Mesenteric fat pad (tissue), 1 donor: ENCODE measurements around the gene RANBP3. TPM values are rescaled to one million over a fixed set of nuclear protein-coding genes. Genes with fewer than 3 reads are reported as not detected.
"Not testable (repeated sequence)": the region's sequence is repeated elsewhere in the genome, so short reads cannot be mapped to it uniquely, and the experiment has no call there.

Experiments used
- DNase-seq: peaks from one replicate; pipeline ENCODE4 v3.0.0-alpha.2; 2020; ENCODE audit warnings: low spot score
- total RNA-seq: library from RNA; stranded (reverse); fragmentation: NEBNext Ultra II Directional; extraction: Animal tissue kit (Norgen Biotek cat#: 25700); gene quantifications from one replicate; pipeline ENCODE4 v1.2.1, GENCODE V29; 2021
- donor health status: DM: yes; HTN: yes; CAD: no.

Gene RANBP3
- total RNA-seq, 1 donor from 2014 or later, result 56.7 TPM

DNA sequence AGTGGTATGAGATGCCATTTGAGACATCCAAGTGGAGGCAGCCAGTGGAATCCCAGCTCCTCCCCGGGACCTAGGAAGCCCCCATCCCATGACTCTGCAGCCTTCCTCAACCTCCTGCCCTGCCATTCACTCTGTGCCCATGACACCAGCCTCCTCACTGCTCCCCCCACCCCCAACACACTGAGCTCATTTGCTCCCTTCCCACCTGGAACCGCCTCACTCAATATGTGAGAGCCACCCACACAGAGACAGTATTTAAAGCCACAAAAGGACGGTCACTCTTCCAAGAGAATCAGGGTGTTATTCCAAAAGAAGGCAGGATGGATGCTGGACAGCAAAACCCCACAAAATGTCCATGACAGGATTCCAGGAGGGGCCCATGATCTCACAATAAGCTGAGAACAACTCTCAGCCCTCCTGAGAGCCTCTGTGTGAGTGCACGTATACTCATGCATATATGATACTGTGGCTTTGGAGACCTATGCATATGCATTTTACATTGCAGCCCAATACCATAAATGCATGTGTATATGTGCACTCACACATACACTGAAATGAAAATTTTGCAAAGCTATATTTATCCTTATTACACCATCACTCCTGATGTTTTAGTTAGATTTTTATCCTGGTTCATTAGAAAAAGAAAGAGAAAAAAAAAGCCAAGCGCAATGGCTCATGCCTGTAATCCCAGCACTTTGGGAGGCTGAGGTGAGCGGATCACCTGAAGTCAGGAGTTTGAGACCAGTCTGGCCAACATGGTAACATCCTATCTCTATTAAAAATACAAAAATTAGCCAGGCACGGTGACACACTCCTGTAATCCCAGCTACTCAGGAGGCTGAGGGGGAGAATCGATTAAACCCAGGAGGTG, 10.8 kb upstream of the RANBP3 start:
- DNase-seq, result no peak

DNA sequence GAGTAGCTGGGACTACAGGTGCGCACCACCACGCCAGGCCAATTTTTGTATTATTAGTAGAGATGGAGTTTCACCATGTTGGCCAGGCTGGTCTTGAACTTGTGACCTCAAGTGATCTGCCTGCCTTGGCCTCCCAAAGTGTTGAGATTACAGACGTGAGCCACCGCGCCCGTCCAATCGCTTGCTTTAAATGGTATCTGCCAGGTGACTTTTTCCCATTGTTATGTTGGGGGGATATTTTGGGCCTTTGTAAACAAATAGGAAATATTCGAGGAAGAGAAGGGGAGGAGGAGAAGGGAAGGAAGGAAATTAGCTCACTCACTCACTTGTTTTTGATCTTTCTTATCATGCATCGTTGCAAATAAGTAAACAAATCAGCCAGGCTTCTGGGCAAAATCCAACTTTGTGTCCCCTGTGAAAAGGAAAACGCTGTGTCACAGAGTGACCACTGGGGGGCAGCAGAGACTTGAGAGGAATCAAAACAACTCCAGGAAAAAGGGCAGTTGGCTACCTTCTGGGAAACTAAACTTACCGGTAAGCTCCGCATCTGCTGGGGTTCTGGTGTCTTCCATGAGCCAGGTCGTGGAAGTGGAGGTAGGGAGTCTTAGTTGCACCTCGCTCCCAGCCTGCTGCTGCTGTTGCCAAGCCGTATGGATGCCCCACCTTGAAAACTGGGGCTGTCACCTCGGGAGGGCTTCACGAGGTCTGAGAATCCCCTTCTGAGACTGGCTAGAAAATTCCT, 9.3 kb upstream of the RANBP3 start:
- DNase-seq, result no peak

DNA sequence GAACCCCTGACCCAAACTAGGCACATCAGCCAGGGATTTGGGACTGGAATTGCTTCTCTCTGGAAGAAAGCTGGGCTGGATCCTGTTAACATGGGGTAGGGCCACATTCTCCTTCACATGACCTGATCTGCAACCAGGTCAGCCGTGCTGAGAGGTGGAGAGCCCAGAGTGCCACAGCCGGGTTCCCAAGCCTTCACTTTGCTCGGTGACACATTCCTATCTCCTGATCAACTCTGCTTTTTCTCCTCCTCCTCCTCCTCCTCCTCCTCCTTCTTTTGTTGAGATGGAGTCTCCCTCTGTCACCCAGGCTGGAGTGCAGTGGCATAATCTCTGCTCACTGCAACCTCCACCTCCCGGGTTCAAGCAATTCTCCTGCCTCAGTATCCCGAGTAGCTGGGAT, 7.9 kb upstream of the RANBP3 start:
- not testable (repeated sequence) for DNase-seq

DNA sequence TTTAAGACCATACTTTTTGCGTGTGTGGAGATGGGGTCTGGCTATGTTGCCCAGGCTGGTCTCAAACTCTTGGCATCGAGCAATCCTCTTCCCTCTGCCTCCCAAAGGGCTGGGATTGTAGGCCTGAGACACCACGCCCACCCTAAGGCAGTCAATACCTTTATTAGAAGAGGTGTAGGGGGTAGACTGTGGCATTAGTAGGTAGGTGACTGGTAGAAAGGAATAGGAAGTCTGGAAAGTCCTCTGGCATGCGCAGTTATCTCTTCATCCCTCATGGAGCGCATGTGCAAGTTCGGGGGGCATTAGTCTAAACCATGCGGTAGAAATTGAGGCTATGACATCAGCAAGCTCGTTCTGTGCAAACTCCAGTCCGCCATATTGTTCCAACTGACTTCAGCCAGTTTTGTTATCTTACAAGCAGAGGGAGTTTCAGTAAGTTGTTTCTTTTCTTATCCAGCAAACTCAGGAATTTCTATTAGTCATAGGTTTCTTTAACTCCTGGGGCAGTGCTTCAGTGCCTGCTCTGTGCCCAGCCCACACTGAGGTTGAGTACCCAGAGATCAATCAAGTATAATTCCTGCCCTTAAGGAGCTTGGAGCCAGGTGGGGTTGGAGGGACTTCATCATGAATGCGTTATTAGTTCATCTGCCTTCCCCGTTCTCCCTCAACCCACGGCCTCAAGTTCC, 7.3 kb upstream of the RANBP3 start:
- DNase-seq, result no peak

DNA sequence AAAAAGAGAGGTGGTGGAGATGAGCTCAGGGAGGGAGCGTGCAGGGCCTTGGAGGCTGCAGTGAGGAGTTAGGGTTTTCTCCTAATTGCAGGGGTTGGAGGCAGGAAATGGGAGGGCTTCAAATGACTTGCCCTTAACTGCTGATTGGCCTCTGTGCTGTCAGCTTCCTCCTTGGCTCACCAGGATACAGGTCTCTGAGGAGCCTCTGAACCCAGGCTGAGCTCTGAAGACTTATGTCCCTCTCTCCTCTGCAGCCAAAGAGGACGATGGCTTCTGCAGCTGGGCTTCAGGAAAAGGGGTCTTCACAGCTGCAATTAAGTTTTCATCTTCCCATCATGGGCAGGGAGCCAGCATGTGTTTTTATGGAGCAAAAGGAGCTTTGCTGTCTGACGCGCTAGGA, 6.7 kb upstream of the RANBP3 start:
- no peak for DNase-seq

DNA sequence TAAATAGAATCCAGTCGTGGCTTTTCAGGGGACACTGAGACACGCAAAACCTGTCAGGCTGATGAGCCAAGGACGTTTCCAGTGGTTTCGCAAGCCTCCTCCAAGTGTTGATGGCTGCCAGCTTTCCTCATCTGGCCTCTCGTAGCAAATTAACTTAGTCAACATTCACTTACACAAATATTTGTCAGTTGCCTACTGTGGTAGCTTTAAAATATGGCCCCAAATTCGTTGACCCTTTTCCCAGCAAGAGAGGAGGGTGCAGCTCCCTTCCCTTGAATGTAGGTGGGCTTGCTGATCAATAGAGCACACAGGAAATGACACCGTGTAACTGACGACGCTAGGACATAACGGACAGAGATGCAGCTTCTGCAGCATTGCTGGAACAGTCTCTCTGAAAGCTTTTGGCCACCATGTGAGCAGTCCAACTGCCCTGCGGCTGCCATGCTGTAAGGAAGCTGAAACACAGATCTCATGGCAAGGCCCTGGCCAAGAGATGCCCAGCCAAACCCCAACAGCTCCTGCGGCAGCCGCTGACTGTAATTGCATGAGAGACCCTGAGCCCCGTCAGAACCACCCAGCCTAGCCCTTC, 5.5 kb upstream of the RANBP3 start:
- DNase-seq, result no peak

DNA sequence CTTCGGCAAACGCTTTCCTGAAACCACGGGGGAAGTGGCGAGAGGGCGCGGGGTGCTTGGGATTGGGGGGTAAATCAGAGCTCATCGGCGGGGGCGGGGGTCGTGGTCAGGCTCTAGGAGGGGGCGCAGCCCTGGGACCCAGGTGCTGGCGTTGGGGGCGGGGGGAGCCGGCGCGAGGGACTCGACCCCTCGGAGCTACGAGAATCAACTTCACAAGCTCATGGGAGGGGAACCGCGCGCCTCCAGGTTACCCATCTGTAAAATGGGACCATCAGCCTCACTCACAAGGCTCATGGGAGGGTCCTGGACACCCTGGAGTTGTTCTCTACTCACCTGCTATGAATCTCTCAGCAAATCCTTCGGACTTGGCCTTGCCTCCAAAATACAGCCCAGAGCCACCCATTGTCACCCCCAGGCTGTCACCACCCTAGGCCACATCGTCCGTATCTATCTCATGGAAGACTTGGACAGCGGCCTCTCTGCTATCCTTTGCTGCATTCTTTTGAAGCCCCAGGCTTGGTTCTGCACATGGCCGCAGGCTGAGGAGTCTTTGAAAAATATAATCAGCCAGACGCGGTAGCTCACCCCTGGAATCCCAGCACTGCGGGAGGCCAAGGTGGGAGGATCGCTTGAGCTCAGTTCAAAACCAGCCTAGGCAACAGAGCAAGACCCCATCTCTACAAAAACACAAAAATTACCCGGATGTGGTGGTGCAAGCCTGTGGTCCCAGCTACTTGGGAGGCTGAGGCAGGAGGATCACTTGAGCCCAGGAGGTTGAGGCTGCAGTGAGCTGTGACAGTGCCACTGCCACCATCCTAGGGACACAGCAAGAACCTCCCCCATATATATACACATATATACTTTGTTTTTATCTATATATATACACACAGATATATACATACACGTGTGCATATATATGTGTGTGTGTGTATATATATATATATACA, 939 bp upstream of the RANBP3 start:
- no peak for DNase-seq

DNA sequence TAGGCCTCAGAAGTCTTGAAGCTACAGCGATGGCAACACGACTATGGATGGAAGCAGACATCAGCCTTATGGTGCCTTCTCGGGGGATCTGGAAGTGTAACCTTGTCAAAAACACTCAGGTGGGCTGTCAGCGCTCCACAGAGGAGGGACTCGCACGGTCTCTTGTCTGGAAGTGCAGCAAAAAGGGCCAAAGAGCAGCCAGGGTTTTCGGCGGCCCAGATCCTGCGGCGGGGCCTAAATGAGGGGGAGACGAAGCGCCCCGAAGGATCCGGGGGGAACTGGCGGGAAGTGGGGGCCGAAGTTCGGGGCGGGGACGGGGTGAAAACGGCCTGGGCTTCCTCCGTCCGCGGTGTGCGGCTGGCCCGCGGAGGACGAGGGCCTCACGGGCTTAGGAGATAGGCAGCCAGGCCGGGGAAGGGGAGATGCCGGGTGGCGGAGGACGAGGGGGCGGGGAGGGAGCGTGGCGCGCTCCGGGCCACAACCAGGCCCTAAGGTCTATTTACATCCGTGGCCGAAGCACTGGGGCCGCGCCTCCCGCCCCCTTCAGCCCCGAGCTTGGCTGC, 637 bp downstream of the RANBP3 start:
- DNase-seq, result no peak

DNA sequence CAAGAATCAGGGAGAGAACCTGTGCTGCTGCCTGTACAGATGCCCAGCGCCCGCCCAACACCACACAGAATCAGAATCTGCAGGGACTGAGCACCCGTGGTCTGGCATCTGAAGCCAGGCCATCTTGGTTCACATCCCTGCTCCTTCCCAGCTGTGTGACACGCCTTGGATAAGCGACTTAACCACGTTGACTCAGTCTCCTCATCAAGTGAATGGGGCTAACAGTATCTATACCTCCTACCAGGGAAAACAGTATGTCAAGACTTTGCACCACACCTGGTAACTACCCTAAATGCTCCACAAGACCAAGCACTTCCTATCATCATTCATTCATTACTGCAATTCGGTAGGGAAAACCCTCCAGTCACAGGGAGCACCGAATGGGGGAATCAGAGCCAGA, 1.2 kb downstream of the RANBP3 start:
- DNase-seq, result no peak

DNA sequence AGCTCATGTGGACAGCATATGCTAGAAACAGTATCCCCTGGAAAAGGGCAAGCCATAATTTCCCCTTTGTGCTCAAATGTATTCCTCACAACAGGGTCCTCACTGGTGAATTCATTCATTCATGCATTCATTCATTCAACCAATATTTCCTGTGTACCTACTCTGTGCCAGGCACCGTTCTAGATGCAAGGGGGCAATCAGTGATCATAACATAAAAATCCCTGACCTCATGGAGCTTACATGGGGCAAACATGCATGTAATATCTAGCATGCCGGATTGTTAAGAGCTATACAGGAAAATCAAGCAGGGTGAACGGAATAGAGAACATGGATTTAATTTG, 2.6 kb downstream of the RANBP3 start:
- DNase-seq, result no peak

DNA sequence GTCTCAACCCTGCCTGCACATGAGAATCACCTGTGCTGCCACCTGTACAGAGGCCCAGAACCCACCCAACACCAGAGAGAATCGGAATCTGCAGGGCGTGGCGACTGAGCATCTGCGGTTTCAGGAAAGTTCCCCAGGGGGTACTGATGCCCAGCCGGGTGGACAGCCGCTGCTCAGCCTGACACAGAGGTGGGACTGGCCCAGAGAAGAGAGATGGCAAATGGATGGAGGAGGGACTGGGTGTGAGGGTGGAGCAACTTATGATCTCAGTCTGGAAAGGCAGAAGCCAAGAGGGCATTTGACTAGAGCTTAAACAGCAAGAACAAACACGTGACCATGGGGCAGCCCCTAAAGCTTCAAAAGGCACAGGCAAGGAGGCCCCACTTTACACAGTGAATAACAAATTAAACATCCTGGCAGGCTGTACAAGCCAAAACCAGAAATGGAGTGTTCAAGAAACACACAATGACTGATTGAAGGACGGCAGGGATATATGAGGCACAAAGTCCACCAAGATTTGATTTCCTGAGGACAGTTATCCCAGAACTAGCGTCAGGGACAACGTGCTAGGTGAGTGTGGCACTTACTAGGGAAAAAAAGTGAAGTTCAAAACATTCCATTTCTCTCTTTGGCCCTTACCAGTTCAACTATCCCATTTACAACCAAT, 3.1 kb downstream of the RANBP3 start:
- DNase-seq, result no peak

DNA sequence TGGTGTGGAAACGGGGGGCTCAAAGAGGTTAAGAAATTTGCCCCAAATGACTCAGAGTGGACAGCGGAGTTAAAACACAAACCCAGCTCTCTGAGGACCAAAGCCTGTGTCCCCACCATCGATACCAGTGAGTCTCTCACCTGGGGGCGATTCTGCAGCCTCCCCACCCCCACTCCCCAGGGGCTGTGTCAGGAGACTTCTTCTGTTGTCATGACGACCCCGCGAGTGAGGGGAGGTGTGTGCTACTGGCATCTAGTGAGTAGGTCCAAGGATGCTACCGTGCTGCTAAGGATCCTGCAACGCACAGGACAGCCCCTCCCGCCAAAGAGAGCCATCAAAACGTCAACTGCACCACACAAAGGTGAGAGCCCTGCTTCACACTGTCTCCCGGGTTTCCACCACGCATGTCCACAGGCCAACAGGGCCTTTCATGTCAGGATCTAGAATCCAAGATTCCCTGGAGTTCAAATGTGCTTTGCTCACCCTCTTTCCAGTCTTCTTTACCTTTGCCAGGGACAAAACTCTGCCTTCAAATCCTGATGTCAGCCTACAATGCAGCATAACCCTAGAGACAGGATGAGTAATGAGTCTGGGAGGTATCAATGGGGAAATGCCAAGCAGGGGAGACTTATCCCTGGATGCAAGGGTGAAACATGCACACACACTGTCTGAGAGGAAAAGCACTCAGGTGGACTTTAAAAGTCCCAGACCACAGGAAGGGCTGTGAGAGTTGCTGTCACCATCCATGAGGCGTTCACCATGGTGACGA, 3.9 kb downstream of the RANBP3 start:
- DNase-seq, result no peak

DNA sequence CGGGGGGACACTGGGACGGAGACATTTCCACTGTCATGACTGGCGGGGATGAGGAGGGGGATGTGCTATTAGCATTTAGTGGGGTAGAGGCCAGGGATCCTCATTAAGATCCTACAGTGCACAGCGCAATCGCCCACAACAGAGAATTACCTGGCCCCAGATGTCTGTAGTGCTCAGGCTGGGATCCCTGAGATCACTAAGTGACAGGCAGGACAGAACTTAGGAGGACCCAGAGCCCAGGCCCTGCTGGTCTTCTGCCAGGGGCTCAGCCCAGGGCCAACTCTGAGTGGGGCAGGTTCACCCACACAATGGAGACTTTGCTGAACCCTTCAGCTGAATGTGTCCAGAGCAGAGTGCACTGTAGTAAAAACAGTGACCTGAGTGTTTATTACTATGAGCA, 4.6 kb downstream of the RANBP3 start:
- DNase-seq, result no peak

DNA sequence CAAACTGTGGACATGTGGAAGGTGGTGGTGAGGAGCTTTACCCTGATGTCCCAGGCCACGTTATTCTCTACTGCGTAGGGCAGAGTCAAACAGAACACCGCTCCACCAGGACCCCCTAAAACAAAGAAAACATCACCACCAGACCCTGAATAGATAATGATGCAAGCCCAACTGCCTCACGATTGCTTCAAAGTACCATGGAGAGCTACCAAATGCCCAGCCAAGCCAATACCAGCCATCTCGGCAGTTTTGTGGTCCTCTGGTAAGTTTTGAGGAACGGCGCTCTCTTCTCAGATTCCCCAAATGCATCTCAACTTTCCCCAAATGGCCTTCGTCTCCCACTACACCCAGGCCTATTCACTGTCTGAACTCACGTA, 5.6 kb downstream of the RANBP3 start:
- DNase-seq, result no peak

DNA sequence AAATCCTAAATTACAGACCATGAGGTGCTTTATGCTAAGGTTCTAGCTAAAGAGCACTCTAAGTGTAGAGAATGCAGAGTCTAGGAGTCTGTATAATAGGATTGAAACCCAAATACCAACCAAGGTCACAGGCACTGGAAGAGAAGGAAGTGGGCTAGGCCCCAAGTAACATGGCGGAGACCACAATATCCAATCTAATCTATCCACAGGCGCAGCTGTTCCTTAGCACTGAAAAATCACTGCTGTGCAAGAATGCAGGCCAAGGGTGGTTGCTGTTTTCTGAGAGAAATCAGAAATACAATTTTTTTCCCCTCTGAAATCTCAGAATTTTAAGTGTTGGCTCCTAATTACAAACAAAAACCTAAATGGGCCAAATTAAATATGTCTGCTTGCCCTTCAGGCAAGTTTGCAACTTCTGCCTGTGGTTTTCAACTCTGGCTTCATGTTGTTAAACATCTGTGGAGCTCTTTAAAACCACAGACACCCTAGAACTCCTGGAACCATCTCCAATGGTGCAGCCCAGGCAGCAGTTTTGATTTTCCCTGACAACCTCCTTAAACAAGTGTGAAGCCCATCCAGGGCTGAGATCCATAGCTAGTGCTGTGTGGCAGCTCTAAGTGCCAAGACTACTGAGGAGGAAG, 6.1 kb downstream of the RANBP3 start:
- DNase-seq, result no peak

DNA sequence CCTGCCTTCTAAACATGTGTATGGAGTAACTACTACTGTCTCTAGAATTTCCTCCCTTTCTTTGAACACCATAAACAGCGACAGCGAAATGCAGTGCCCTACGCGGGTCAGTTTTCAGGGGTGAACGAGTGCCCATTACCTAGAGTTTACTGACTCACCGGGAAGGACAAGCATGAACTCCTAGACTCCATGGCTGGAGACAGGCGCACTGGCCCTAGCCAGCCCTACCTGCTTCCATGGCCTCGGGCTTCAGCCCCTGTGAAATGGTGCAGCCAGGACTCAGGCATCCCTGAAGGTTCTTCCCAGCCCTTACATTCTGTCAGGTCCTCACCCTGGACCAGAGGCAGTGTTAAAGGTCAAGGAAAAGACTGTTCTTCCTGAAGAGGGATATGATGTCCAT, 8.5 kb downstream of the RANBP3 start:
- no peak for DNase-seq

DNA sequence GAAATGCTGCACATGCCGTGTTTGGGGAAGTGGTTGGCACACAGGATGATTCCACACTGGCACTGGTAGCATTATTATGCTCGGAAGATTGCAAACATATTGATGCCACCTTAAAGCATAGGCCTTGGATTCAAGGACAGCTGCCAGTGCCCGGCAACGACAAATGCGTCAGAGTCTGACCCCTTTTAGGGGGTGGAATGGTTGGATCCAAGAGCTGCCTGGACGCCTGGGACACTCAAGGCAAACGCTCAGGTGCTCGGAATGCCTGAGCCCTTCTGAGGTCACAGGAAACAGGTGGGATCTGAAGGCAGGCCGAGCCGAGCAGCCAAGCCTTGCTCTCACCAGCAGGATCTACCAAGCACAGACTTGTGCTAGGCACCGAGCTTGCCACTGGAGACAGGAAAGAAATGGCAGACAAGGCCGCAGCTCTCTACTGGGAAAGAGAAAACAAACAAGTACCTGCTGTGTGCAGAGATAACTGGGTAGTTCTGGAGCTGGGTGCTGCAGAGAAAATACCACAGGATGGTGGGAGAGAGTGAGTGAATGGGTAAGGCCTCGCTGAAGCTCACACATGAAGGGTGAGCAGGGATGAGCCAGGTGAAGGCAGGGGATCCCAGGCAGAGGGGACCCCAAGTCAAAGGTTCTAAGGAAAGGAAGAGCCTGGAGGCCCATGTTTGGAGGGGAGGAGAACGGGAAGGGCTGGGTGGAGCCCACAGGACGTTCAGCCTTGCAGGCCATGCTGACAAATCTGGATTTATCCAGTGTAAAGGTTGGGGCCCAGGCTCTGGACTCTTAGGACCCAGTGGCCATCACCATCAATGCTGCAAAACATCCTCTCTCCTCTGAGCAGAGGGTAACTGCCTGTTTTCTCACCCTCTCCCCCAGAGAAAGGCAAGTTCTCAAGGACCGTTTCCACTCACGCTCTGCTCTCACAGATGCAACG, 9.2 kb downstream of the RANBP3 start:
- DNase-seq, result no peak
